NCI-H345 treated with DMSO at 0.1 percent for 48 hours (cell line): Measurements from ENCODE around the gene BAG3.
"Not testable (repeated sequence)": the region's sequence is repeated elsewhere in the genome, so short reads cannot be mapped to it uniquely, and the experiment has no call there.

ENCODE experiments used
- DNase-seq: peaks from one replicate; lab custom pipeline; 2025; ENCODE audit not compliant: unreplicated experiment; lab: John Stamatoyannopoulos, UW

The BAG3 gene

GRCh38 chr10:119650692-119651513 is at the start of gene BAG3:
TSS of gene BAG3 (plus strand) at chr10:119651380. CDS start at chr10:119651676, 296 bp downstream.
- no peak for DNase-seq

GRCh38 chr10:119602241-119603095 is 48.7 kb upstream of the BAG3 start:
- no peak for DNase-seq

GRCh38 chr10:119604468-119604867 is 46.7 kb upstream of the BAG3 start:
- no peak for DNase-seq

GRCh38 chr10:119608316-119609155 is 42.6 kb upstream of the BAG3 start:
- DNase-seq = peak; percentile 32

- no peak for DNase-seq
Measured at GRCh38 chr10:119609516-119609915, 41.7 kb upstream of the BAG3 start.

GRCh38 chr10:119611433-119611832 is 39.7 kb upstream of the BAG3 start:
- DNase-seq = no peak

GRCh38 chr10:119613741-119614140 is 37.4 kb upstream of the BAG3 start:
- no peak for DNase-seq

- no peak for DNase-seq
Measured at GRCh38 chr10:119614686-119615085, 36.5 kb upstream of the BAG3 start.

GRCh38 chr10:119616882-119617570 is 34.2 kb upstream of the BAG3 start:
- no peak for DNase-seq

GRCh38 chr10:119619215-119619614 is 32.0 kb upstream of the BAG3 start:
- no peak for DNase-seq

- DNase-seq = not testable (repeated sequence)
Measured at GRCh38 chr10:119619811-119620210, 31.4 kb upstream of the BAG3 start.

GRCh38 chr10:119620241-119621077 is 30.7 kb upstream of the BAG3 start:
- DNase-seq = no peak

GRCh38 chr10:119621078-119621384 is 30.1 kb upstream of the BAG3 start:
- DNase-seq = no peak

GRCh38 chr10:119625570-119626280 is 25.5 kb upstream of the BAG3 start:
- no peak for DNase-seq

GRCh38 chr10:119630300-119630699 is 20.9 kb upstream of the BAG3 start:
- DNase-seq = no peak

- DNase-seq = no peak
Measured at GRCh38 chr10:119633538-119634218, 17.5 kb upstream of the BAG3 start.

- DNase-seq = no peak
Measured at GRCh38 chr10:119634219-119634544, 17.0 kb upstream of the BAG3 start.

- no peak for DNase-seq
Measured at GRCh38 chr10:119637631-119638030, 13.5 kb upstream of the BAG3 start.

GRCh38 chr10:119638982-119639381 is 12.2 kb upstream of the BAG3 start:
- DNase-seq = no peak
